ENCODE results near the gene GRIA1. TPM values are rescaled to one million over a fixed set of nuclear protein-coding genes. Genes with fewer than 3 reads are reported as not detected.

GRIA1 gene
- total RNA-seq, 4 donors from 2014 or later: 0.48 to 1.00 TPM; not detected in 2

- no peaks in the 10 kb centered on the region for H3K36me3 ChIP-seq
- H3K27ac ChIP-seq: no peak overlapping the region
- intact Hi-C loops (cut with DNase I; ENCODE audit: low total_unique reads) (no loop called here), in situ Hi-C loops (cut with MboI; ENCODE audit: low pct_ligation_motif_present in 1 of 4, low pct_unique_long_range_greater_than_20kb in 1 of 4, low sequenced_read_pairs in 3 of 4) (no loop called here)
- 33 to 34% methylated on average over 1 of the region's 1 CpG for WGBS, 2 donors (ENCODE audit: low coverage in 1 of 2)
- no peaks in the 10 kb centered on the region for H3K9me3 ChIP-seq
- no peak overlapping the region for H3K4me3 ChIP-seq
- no peak for TF ChIP-seq CTCF (IDR thresholded peaks at IDR 0.05)
- H3K27me3 ChIP-seq: no peaks in the 10 kb centered on the region
- DNase-seq: no peak
- no peaks in the 10 kb centered on the region for H3K4me1 ChIP-seq
Observed at GRCh38 chr5:153569036-153569435, 78.6 kb downstream of the GRIA1 start.

- intact Hi-C loops (cut with DNase I; ENCODE audit: low total_unique reads) (no loop called here), in situ Hi-C loops (cut with MboI; ENCODE audit: low pct_ligation_motif_present in 1 of 4, low pct_unique_long_range_greater_than_20kb in 1 of 4, low sequenced_read_pairs in 3 of 4) (no loop called here)
- no peak overlapping the region for H3K4me3 ChIP-seq
- 68% methylated on average over 2 of the region's 2 CpGs; no CpG with 5 or more reads in 1 of the 2 donors for WGBS, 2 donors (ENCODE audit: low coverage in 1 of 2)
- no peaks in the 10 kb centered on the region for H3K4me1 ChIP-seq
- no peak overlapping the region for H3K27ac ChIP-seq
- TF ChIP-seq EP300 (IDR thresholded peaks at IDR 0.05; ENCODE audit: low read depth): no peak
- TF ChIP-seq POLR2AphosphoS5 (IDR thresholded peaks at IDR 0.05): no peak
- TF ChIP-seq POLR2A (IDR thresholded peaks at IDR 0.05): no peak
- no peak for TF ChIP-seq CTCF (IDR thresholded peaks at IDR 0.05)
- no peak for DNase-seq
- H3K27me3 ChIP-seq: no peaks in the 10 kb centered on the region
- no peaks in the 10 kb centered on the region for H3K36me3 ChIP-seq
- H3K9me3 ChIP-seq: no peaks in the 10 kb centered on the region
Observed at GRCh38 chr5:153571162-153571561, 80.7 kb downstream of the GRIA1 start.

- no peaks in the 10 kb centered on the region for H3K9me3 ChIP-seq
- intact Hi-C loops (cut with DNase I; ENCODE audit: low total_unique reads): no loop called here
- 73% methylated on average over 8 of the region's 8 CpGs; no CpG with 5 or more reads in 1 of the 2 donors for WGBS, 2 donors (ENCODE audit: low coverage in 1 of 2)
- H3K4me1 ChIP-seq: no peaks in the 10 kb centered on the region
- H3K27ac ChIP-seq: no peak overlapping the region
- TF ChIP-seq POLR2A (IDR thresholded peaks at IDR 0.05) (no peak), POLR2AphosphoS5 (IDR thresholded peaks at IDR 0.05) (no peak), CTCF (IDR thresholded peaks at IDR 0.05) (no peak), EP300 (IDR thresholded peaks at IDR 0.05; ENCODE audit: low read depth) (no peak)
- H3K27me3 ChIP-seq: no peaks in the 10 kb centered on the region
- no peak overlapping the region for H3K4me3 ChIP-seq
- in situ Hi-C loops (cut with MboI; ENCODE audit: low pct_ligation_motif_present in 1 of 4, low pct_unique_long_range_greater_than_20kb in 1 of 4, low sequenced_read_pairs in 3 of 4): no loop called here
- H3K36me3 ChIP-seq: no peaks in the 10 kb centered on the region
- no peak for DNase-seq
Observed at GRCh38 chr5:153572411-153573145, 82.1 kb downstream of the GRIA1 start.

- no peak for TF ChIP-seq POLR2AphosphoS5 (IDR thresholded peaks at IDR 0.05)
- TF ChIP-seq POLR2A (IDR thresholded peaks at IDR 0.05): no peak
- no peak for TF ChIP-seq CTCF (IDR thresholded peaks at IDR 0.05)
- TF ChIP-seq EP300 (IDR thresholded peaks at IDR 0.05; ENCODE audit: low read depth): no peak
- no peak overlapping the region for H3K27ac ChIP-seq
- H3K27me3 ChIP-seq: no peaks in the 10 kb centered on the region
- intact Hi-C loops (cut with DNase I; ENCODE audit: low total_unique reads): no loop called here
- no peak overlapping the region for H3K4me3 ChIP-seq
- WGBS, 2 donors (ENCODE audit: low coverage in 1 of 2): 57 to 100% methylated on average over 2 to 4 of the region's 4 CpGs
- no peak for DNase-seq
- H3K9me3 ChIP-seq: no peaks in the 10 kb centered on the region
- in situ Hi-C loops (cut with MboI; ENCODE audit: low pct_ligation_motif_present in 1 of 4, low pct_unique_long_range_greater_than_20kb in 1 of 4, low sequenced_read_pairs in 3 of 4): no loop called here
- H3K4me1 ChIP-seq: no peaks in the 10 kb centered on the region
- H3K36me3 ChIP-seq: no peaks in the 10 kb centered on the region
Observed at GRCh38 chr5:153573326-153574033, 83.0 kb downstream of the GRIA1 start.

Measured in transverse colon (tissue), 4 donors.